Natural killer cell (primary cell): ENCODE measurements around the gene TSPAN11. TPM values are rescaled to one million over a fixed set of nuclear protein-coding genes. Genes with fewer than 3 reads are reported as not detected.

Experiments
- ATAC-seq, 3 donors: fragments of 150-1000 bp in 2 of 3; fragments of 200-7000 bp in 1 of 3; cut with Tn5 transposase; 1 replicate in 1 of 3; 2 replicates in 2 of 3; pipeline ENCODE4 v1.10.0; 2021; ENCODE audit warnings: mild to moderate bottlenecking in 2 of 3, moderate library complexity in 2 of 3
- DNase-seq, 2 donors: peaks; one replicate each; pipeline versions ENCODE4 v3.0.0 to v3.0.0-alpha.2; 2013 to 2021; ENCODE audit warnings: mixed read lengths in 1 of 2
- H3K27ac ChIP-seq: one replicate; pipeline ENCODE4 v1.5.1; 2013; ENCODE audit warnings: mild to moderate bottlenecking, low read length
- H3K27me3 ChIP-seq: one replicate; pipeline ENCODE4 v1.6.1; 2013; ENCODE audit warnings: low read length; ENCODE audit not compliant: control insufficient read depth, insufficient read depth
- H3K36me3 ChIP-seq: one replicate; pipeline ENCODE4 v1.6.1; 2013; ENCODE audit warnings: low read length; ENCODE audit not compliant: control insufficient read depth, insufficient read depth
- H3K4me1 ChIP-seq: one replicate; pipeline ENCODE4 v1.6.1; 2013; ENCODE audit warnings: low read length; ENCODE audit not compliant: control insufficient read depth, insufficient read depth
- H3K4me3 ChIP-seq: one replicate; pipeline ENCODE4 v1.5.1; 2013; ENCODE audit warnings: low read length
- H3K9me3 ChIP-seq: one replicate; pipeline ENCODE4 v1.6.1; 2013; ENCODE audit warnings: low read length; ENCODE audit not compliant: control insufficient read depth, insufficient read depth
- H3K27ac Mint-ChIP-seq, 2 donors: one replicate each; pipeline ENCODE4 v1.8.0; 2022; ENCODE audit warnings: mild to moderate bottlenecking in 2 of 2, mixed read lengths in 2 of 2, moderate library complexity in 1 of 2
- H3K27me3 Mint-ChIP-seq, 2 donors: one replicate each; pipeline ENCODE4 v1.8.0; 2022; ENCODE audit warnings: low read depth in 2 of 2, mixed read lengths in 2 of 2
- H3K36me3 Mint-ChIP-seq: one replicate; pipeline ENCODE4 v1.8.0; 2022; ENCODE audit warnings: mixed read lengths
- H3K4me1 Mint-ChIP-seq, 2 donors: one replicate each; pipeline ENCODE4 v1.8.0; 2022; ENCODE audit warnings: mixed read lengths in 2 of 2
- H3K4me3 Mint-ChIP-seq: one replicate; pipeline ENCODE4 v1.8.0; 2022; ENCODE audit warnings: mild to moderate bottlenecking, moderate library complexity, mixed read lengths
- H3K9me3 Mint-ChIP-seq, 2 donors: one replicate each; pipeline ENCODE4 v1.8.0; 2022; ENCODE audit warnings: mixed read lengths in 2 of 2
- CTCF ChIP-seq: fragments of 200-600 bp; IDR thresholded peaks from one replicate; pipeline ENCODE4 v1.8.0; 2022; ENCODE audit warnings: antibody characterized with exemption
- WGBS: methylation state at CpG from one replicate; pipeline ENCODE4 v1.1.7; 2013; ENCODE audit warnings: missing lambda C conversion rate; ENCODE audit not compliant: insufficient coverage; 5-methylcytosine and 5-hydroxymethylcytosine counted together
- intact Hi-C: fragments of 100-400 bp; cut with micrococcal nuclease; formaldehyde crosslinking; loops from one replicate; pipeline ENCODE4 v1.14.2; 2022
- total RNA-seq, 4 donors: library from RNA; stranded (reverse); fragments of 120-200 nt in 1 of 4; gene quantifications; one replicate each; pipeline versions ENCODE4 v1.2.3 to v1.2.4, GENCODE V29; 2013 to 2022

TSPAN11 gene
- total RNA-seq, 3 donors from 2014 or later (not counting 1 experiment from before 2014, with no cell fraction given), result not detected

- Mint-ChIP-seq H3K27ac (no peak overlapping the region), H3K36me3 (no peaks in the 10 kb centered on the region), H3K4me1 (no peaks in the 10 kb centered on the region), H3K9me3 (no peaks in the 10 kb centered on the region), H3K4me3 (no peak overlapping the region), H3K27me3 (peaks cover 0 to 5% of the 10 kb centered on the region in 2 donors)
- TF ChIP-seq CTCF, result no peak
- Histone ChIP-seq H3K27me3 (no peaks in the 10 kb centered on the region), H3K9me3 (no peaks in the 10 kb centered on the region), H3K27ac (no peak overlapping the region), H3K36me3 (no peaks in the 10 kb centered on the region), H3K4me1 (no peaks in the 10 kb centered on the region), H3K4me3 (no peak overlapping the region)
- intact Hi-C loops, result no loop called here
- 82% methylated on average over 20 of the region's 20 CpGs for WGBS
- no peak for DNase-seq
- ATAC-seq, result no peak
These were observed 48.4 kb downstream of the TSPAN11 start for GRCh38 chr12:30974746-30975500.

GRCh38 chr12:30975581-30975980 is 49.0 kb downstream of the TSPAN11 start:
- H3K4me3 ChIP-seq, result no peak overlapping the region
- intact Hi-C loops, result no loop called here
- no peak for DNase-seq
- no peaks in the 10 kb centered on the region for H3K9me3 Mint-ChIP-seq
- H3K4me3 Mint-ChIP-seq, result no peak overlapping the region
- no peaks in the 10 kb centered on the region for H3K4me1 Mint-ChIP-seq
- no peak for TF ChIP-seq CTCF
- WGBS, result 86% methylated on average over 6 of the region's 6 CpGs
- H3K27me3 ChIP-seq, result no peaks in the 10 kb centered on the region
- no peaks in the 10 kb centered on the region for H3K36me3 Mint-ChIP-seq
- no peaks in the 10 kb centered on the region for H3K36me3 ChIP-seq
- no peak for ATAC-seq
- no peak overlapping the region for H3K27ac ChIP-seq
- no peaks in the 10 kb centered on the region for H3K9me3 ChIP-seq
- H3K27me3 Mint-ChIP-seq, result peaks cover 0 to 3% of the 10 kb centered on the region in 2 donors
- no peak overlapping the region for H3K27ac Mint-ChIP-seq
- H3K4me1 ChIP-seq, result no peaks in the 10 kb centered on the region

GRCh38 chr12:30976206-30976605 is 49.7 kb downstream of the TSPAN11 start:
- H3K9me3 Mint-ChIP-seq, result no peaks in the 10 kb centered on the region
- 76% methylated on average over 7 of the region's 7 CpGs for WGBS
- ATAC-seq (no peak), DNase-seq (no peak)
- intact Hi-C loops, result no loop called here
- no peaks in the 10 kb centered on the region for H3K9me3 ChIP-seq
- H3K4me1 ChIP-seq, result no peaks in the 10 kb centered on the region
- TF ChIP-seq CTCF, result no peak
- H3K27ac Mint-ChIP-seq, result no peak overlapping the region
- H3K27me3 ChIP-seq, result no peaks in the 10 kb centered on the region
- no peak overlapping the region for H3K4me3 Mint-ChIP-seq
- no peaks in the 10 kb centered on the region for H3K4me1 Mint-ChIP-seq
- H3K27ac ChIP-seq, result no peak overlapping the region
- no peaks in the 10 kb centered on the region for H3K36me3 ChIP-seq
- no peak overlapping the region for H3K4me3 ChIP-seq
- peaks cover 0 to 3% of the 10 kb centered on the region in 2 donors for H3K27me3 Mint-ChIP-seq
- H3K36me3 Mint-ChIP-seq, result no peaks in the 10 kb centered on the region

- no peaks in the 10 kb centered on the region for H3K36me3 Mint-ChIP-seq
- no peaks in the 10 kb centered on the region for H3K36me3 ChIP-seq
- no peaks in the 10 kb centered on the region for H3K9me3 Mint-ChIP-seq
- no peaks in the 10 kb centered on the region for H3K27me3 ChIP-seq
- no peaks in the 10 kb centered on the region for H3K4me1 Mint-ChIP-seq
- no peaks in the 10 kb centered on the region for H3K4me1 ChIP-seq
- TF ChIP-seq CTCF, result no peak
- H3K4me3 ChIP-seq, result no peak overlapping the region
- ATAC-seq (no peak), DNase-seq (no peak)
- no peak overlapping the region for H3K27ac Mint-ChIP-seq
- H3K27ac ChIP-seq, result no peak overlapping the region
- intact Hi-C loops, result no loop called here
- H3K9me3 ChIP-seq, result no peaks in the 10 kb centered on the region
- 88% methylated on average over 11 of the region's 11 CpGs for WGBS
- no peak overlapping the region for H3K4me3 Mint-ChIP-seq
- peaks cover 0 to 3% of the 10 kb centered on the region in 2 donors for H3K27me3 Mint-ChIP-seq
These were observed 50.6 kb downstream of the TSPAN11 start for GRCh38 chr12:30977124-30977523.
